Measurements from ENCODE around the gene TOX3.

GRCh38 chr16:52572656-52573055 is 25.7 kb upstream of the TOX3 start:
- no peak for TF ChIP-seq EZH2 (IDR thresholded peaks at IDR 0.05; ENCODE audit: insufficient read depth, poor library complexity, severe bottlenecking)
- no peak for TF ChIP-seq EZH2phosphoT487 (IDR thresholded peaks at IDR 0.05; ENCODE audit: insufficient read depth, low read depth)
